B cell (primary cell): ENCODE data around the gene EFCC1. TPM values are rescaled to one million over a fixed set of nuclear protein-coding genes. Genes with fewer than 3 reads are reported as not detected.
"Not testable (repeated sequence)": the region's sequence is repeated elsewhere in the genome, so short reads cannot be mapped to it uniquely, and the experiment has no call there.

Source experiments
- ATAC-seq: fragments of 200-7000 bp; cut with Tn5 transposase; one replicate; pipeline ENCODE4 v1.10.0; 2021; ENCODE audit warnings: low read depth, mild to moderate bottlenecking, moderate number of reproducible peaks, moderate library complexity
- CTCF ChIA-PET: fragments of 350-600 bp; sonication (Branson Sonifier 250); formaldehyde crosslinking; loops from one replicate; lab custom pipeline; 2021; ENCODE audit warnings: antibody characterized with exemption, inconsistent platforms; lab: Charles Lee
- POLR2A ChIA-PET: fragments of 350-600 bp; sonication (Branson Sonifier 250); formaldehyde crosslinking; loops from one replicate; lab custom pipeline; 2021; ENCODE audit warnings: antibody characterized with exemption; lab: Charles Lee
- DNase-seq: peaks from one replicate; pipeline ENCODE4 v3.0.0; 2013
- H2AFZ ChIP-seq: 2 replicates; pipeline ENCODE4 v1.6.1; 2012; ENCODE audit warnings: mild to moderate bottlenecking, low read depth, low read length; ENCODE audit not compliant: insufficient read depth, poor library complexity, severe bottlenecking
- H3K27ac ChIP-seq, 2 donors: 1 replicate in 1 of 2; 2 replicates in 1 of 2; pipeline ENCODE4 v1.5.1; 2012 to 2013; ENCODE audit warnings: low read length in 2 of 2, mild to moderate bottlenecking in 2 of 2, moderate library complexity in 1 of 2
- H3K27me3 ChIP-seq, 4 experiments: fragments of 200-600 bp in 1 of 4; sonication (generic) in 1 of 4; replicated peaks in 1 of 4; 1 replicate in 2 of 4; 2 replicates in 2 of 4; pipeline versions ENCODE4 v1.6.1 to v1.7.0; 2013 to 2016; ENCODE audit warnings: low read length in 3 of 4, mild to moderate bottlenecking in 2 of 4, mixed read lengths in 1 of 4, moderate library complexity in 1 of 4; ENCODE audit not compliant: insufficient read depth in 4 of 4, control insufficient read depth in 3 of 4; ENCODE audit errors: control extremely low read depth in 1 of 4
- H3K36me3 ChIP-seq, 2 experiments: replicated peaks in 1 of 2; 1 replicate in 1 of 2; 2 replicates in 1 of 2; pipeline versions ENCODE4 v1.6.1 to v1.7.1; 2013; ENCODE audit warnings: low read length in 1 of 2; ENCODE audit not compliant: insufficient read depth in 2 of 2, control insufficient read depth in 1 of 2; ENCODE audit errors: control extremely low read depth in 1 of 2, extremely low read depth in 1 of 2
- H3K4me1 ChIP-seq, 2 donors: fragments of 200-600 bp in 1 of 2; sonication (generic) in 1 of 2; 1 replicate in 1 of 2; 2 replicates in 1 of 2; pipeline versions ENCODE4 v1.5.1 to v1.6.1; 2013 to 2017; ENCODE audit warnings: low read length in 2 of 2; ENCODE audit not compliant: control insufficient read depth in 2 of 2, insufficient read depth in 2 of 2
- H3K4me2 ChIP-seq: replicated peaks from 2 replicates; pipeline ENCODE3; 2012; ENCODE audit warnings: mild to moderate bottlenecking, low read depth, low read length; ENCODE audit not compliant: poor library complexity, severe bottlenecking
- H3K4me3 ChIP-seq, 5 experiments: fragments of 200-600 bp in 1 of 5; sonication (generic) in 1 of 5; 1 replicate in 3 of 5; 2 replicates in 2 of 5; pipeline versions ENCODE4 v1.5.1 to v1.7.0; 2011 to 2016; ENCODE audit warnings: low read length in 4 of 5, mild to moderate bottlenecking in 4 of 5, low read depth in 2 of 5, control low read depth in 1 of 5, moderate library complexity in 1 of 5; ENCODE audit not compliant: insufficient read depth in 1 of 5; ENCODE audit errors: control extremely low read depth in 1 of 5, extremely low read depth in 1 of 5
- H3K79me2 ChIP-seq: fragments of 200-600 bp; sonication (generic); one replicate; pipeline ENCODE4 v1.6.0; 2016; ENCODE audit warnings: low read length; ENCODE audit not compliant: control insufficient read depth, insufficient read depth
- H3K9ac ChIP-seq: fragments of 200-600 bp; sonication (generic); 2 replicates; pipeline ENCODE4 v1.6.1; 2017; ENCODE audit warnings: mild to moderate bottlenecking, low read length, moderate library complexity
- H3K9me3 ChIP-seq, 3 donors: one replicate each; pipeline versions ENCODE4 v1.6.1 to v1.7.1; 2013; ENCODE audit warnings: low read length in 2 of 3; ENCODE audit not compliant: control insufficient read depth in 2 of 3, insufficient read depth in 1 of 3; ENCODE audit errors: control extremely low read depth in 1 of 3
- H4K20me1 ChIP-seq: 2 replicates; pipeline ENCODE4 v1.6.0; 2012; ENCODE audit warnings: mild to moderate bottlenecking, low read length; ENCODE audit not compliant: insufficient read depth, control insufficient read depth, poor library complexity, severe bottlenecking
- H3K27ac Mint-ChIP-seq: one replicate; pipeline ENCODE4 v1.8.0; 2021; ENCODE audit warnings: mixed read lengths
- H3K27me3 Mint-ChIP-seq: one replicate; pipeline ENCODE4 v1.8.0; 2021; ENCODE audit warnings: mixed read lengths
- H3K4me1 Mint-ChIP-seq: one replicate; pipeline ENCODE4 v1.8.0; 2021; ENCODE audit warnings: mixed read lengths
- H3K4me3 Mint-ChIP-seq: one replicate; pipeline ENCODE4 v1.8.0; 2021; ENCODE audit warnings: mixed read lengths
- H3K9me3 Mint-ChIP-seq: one replicate; pipeline ENCODE4 v1.8.0; 2022; ENCODE audit warnings: mixed read lengths; ENCODE audit not compliant: insufficient read depth
- CTCF ChIP-seq: fragments of 200-600 bp; IDR thresholded peaks from one replicate; pipeline ENCODE4 v1.8.0; 2022; ENCODE audit warnings: antibody characterized with exemption, mild to moderate bottlenecking
- EZH2 ChIP-seq: IDR thresholded peaks from 2 replicates; pipeline ENCODE4 v1.6.1; 2012; ENCODE audit warnings: borderline replicate concordance, low read depth, mild to moderate bottlenecking, moderate library complexity, low read length; ENCODE audit not compliant: insufficient read depth, poor library complexity, severe bottlenecking
- WGBS: methylation state at CpG from one replicate; pipeline ENCODE4 v1.1.5; 2013; ENCODE audit warnings: missing lambda C conversion rate; ENCODE audit not compliant: insufficient coverage; 5-methylcytosine and 5-hydroxymethylcytosine counted together
- intact Hi-C: fragments of 100-400 bp; cut with micrococcal nuclease; formaldehyde crosslinking; loops from one replicate; pipeline ENCODE4 v1.10.0; 2022
- polyA plus RNA-seq: library from polyadenylated mRNA; depleted of rRNA; stranded (reverse); fragments of >200 nt; gene quantifications from 2 replicates; pipeline ENCODE4 v1.2.3, GENCODE V29; 2012
- total RNA-seq, 2 donors: library from RNA; stranded (reverse); fragments of 120-200 nt in 1 of 2; gene quantifications; 1 replicate in 1 of 2; 2 replicates in 1 of 2; pipeline versions ENCODE4 v1.2.3 to v1.2.4, GENCODE V29; 2013 to 2022

Gene EFCC1
- total and polyA plus RNA-seq, 2 donors (not counting 1 experiment from before 2014, with no cell fraction given), result 0.06 TPM; not detected in 1

GRCh38 chr3:129087138-129087702, 86.1 kb downstream of the EFCC1 start:
- ChIA-PET POLR2A (no interaction called here), CTCF (no interaction called here)
- Histone ChIP-seq H3K9ac (no peak overlapping the region), H3K36me3 (peaks cover 0 to under 1% of the 10 kb centered on the region in 2 experiments), H3K27ac (no peak overlapping the region), H3K9me3 (no peaks in the 10 kb centered on the region), H3K27me3 (no peaks in the 10 kb centered on the region), H3K79me2 (no peaks in the 10 kb centered on the region), H2AFZ (no peak overlapping the region), H3K4me2 (no peak overlapping the region), H3K4me3 (no peak overlapping the region), H3K4me1 (no peaks in the 10 kb centered on the region), H4K20me1 (no peaks in the 10 kb centered on the region)
- no peak for TF ChIP-seq EZH2
- TF ChIP-seq CTCF, result no peak
- H3K9me3 Mint-ChIP-seq, result no peaks in the 10 kb centered on the region
- DNase-seq (no peak), ATAC-seq (no peak)
- intact Hi-C loops, result no loop called here
- H3K27me3 Mint-ChIP-seq, result no peaks in the 10 kb centered on the region
- no peak overlapping the region for H3K4me3 Mint-ChIP-seq
- 96% methylated on average over 5 of the region's 8 CpGs for WGBS
- no peaks in the 10 kb centered on the region for H3K4me1 Mint-ChIP-seq
- H3K27ac Mint-ChIP-seq, result no peak overlapping the region

- H3K4me1 ChIP-seq, H3K36me3 ChIP-seq, H3K4me3 ChIP-seq, H3K4me1 Mint-ChIP-seq, H3K9me3 ChIP-seq, H3K27ac ChIP-seq, H3K27me3 Mint-ChIP-seq, intact Hi-C loops, H3K27ac Mint-ChIP-seq, H2AFZ ChIP-seq, H3K4me3 Mint-ChIP-seq, H3K9me3 Mint-ChIP-seq, DNase-seq, H3K79me2 ChIP-seq, H4K20me1 ChIP-seq, CTCF ChIA-PET, POLR2A ChIA-PET, H3K9ac ChIP-seq, H3K4me2 ChIP-seq, H3K27me3 ChIP-seq: not testable (repeated sequence)
- WGBS, result no CpG with 5 or more reads among the region's 9 CpGs
- peak; percentile 47 for ATAC-seq
Observed at GRCh38 chr3:129087904-129088303, 86.8 kb downstream of the EFCC1 start.

GRCh38 chr3:129088312-129088711, 87.2 kb downstream of the EFCC1 start:
- H2AFZ ChIP-seq, POLR2A ChIA-PET, H3K4me2 ChIP-seq, CTCF ChIA-PET, H3K9me3 ChIP-seq, H3K4me3 ChIP-seq, H3K4me1 Mint-ChIP-seq, H3K36me3 ChIP-seq, H3K27me3 ChIP-seq, H3K9ac ChIP-seq, H3K27ac Mint-ChIP-seq, DNase-seq, H3K9me3 Mint-ChIP-seq, H3K79me2 ChIP-seq, H3K27me3 Mint-ChIP-seq, H3K4me1 ChIP-seq, ATAC-seq, H4K20me1 ChIP-seq, H3K4me3 Mint-ChIP-seq, H3K27ac ChIP-seq, intact Hi-C loops: not testable (repeated sequence)
- no CpG with 5 or more reads among the region's 6 CpGs for WGBS
